HCT116 (cell line): ENCODE measurements around the gene CTNNA2. TPM values are rescaled to one million over a fixed set of nuclear protein-coding genes. Genes with fewer than 3 reads are reported as not detected.

Source experiments
- ATAC-seq: fragments of 200-7000 bp; cut with Tn5 transposase; 2 replicates; pipeline ENCODE4 v1.9.1; 2020; ENCODE audit warnings: mild to moderate bottlenecking, moderate library complexity
- BruUV-seq: library from RNA; stranded (reverse); fragments of 400-500 nt; replicated peaks from 2 replicates; lab custom pipeline; 2021; lab: Mats Ljungman, UMichigan
- CTCF ChIA-PET: fragments of 300-600 bp; sonication (Branson Sonifier 250); formaldehyde crosslinking; loops from one replicate; lab custom pipeline; 2021; ENCODE audit warnings: antibody characterized with exemption; lab: Charles Lee
- POLR2A ChIA-PET: fragments of 300-600, 350-600 bp; sonication (Branson Sonifier 250); formaldehyde crosslinking; loops from one replicate; lab custom pipeline; 2021; ENCODE audit warnings: antibody characterized with exemption; lab: Charles Lee
- RAD21 ChIA-PET, 2 experiments: fragments of 300-600 bp; sonication (Branson Sonifier 250); formaldehyde crosslinking; loops; one replicate each; lab custom pipeline; 2023; ENCODE audit warnings: low total read pairs in 2 of 2; ENCODE audit not compliant: uncharacterized antibody in 2 of 2, unreplicated experiment in 2 of 2, low non-redundant PET in 1 of 2; lab: Charles Lee
- DNase-seq: peaks from one replicate; pipeline ENCODE4 v3.0.0-alpha.2; 2010; ENCODE audit warnings: low read depth, low spot score
- H2AFZ ChIP-seq: fragments of 200-600 bp; shearing (Covaris generic), sonication (generic); 2 replicates; pipeline ENCODE4 v1.6.1; 2017; ENCODE audit warnings: low read depth, mixed run types, mixed read lengths, antibody characterized with exemption, low read length; ENCODE audit not compliant: poor library complexity, severe bottlenecking
- H3K27ac ChIP-seq: 2 replicates; pipeline ENCODE4 v1.5.1; 2012; ENCODE audit warnings: low read depth, low read length
- H3K27me3 ChIP-seq: fragments of 200-600 bp; sonication (generic); 2 replicates; pipeline ENCODE4 v1.6.1; 2016; ENCODE audit warnings: mixed run types, low read length, mixed read lengths; ENCODE audit not compliant: insufficient read depth
- H3K36me3 ChIP-seq, 2 experiments: fragments of 200-500 bp in 1 of 2; fragments of 200-600 bp in 1 of 2; sonication (Bioruptor generic) in 1 of 2; sonication (generic) in 1 of 2; 2 replicates each; pipeline versions ENCODE4 v1.5.1 to v1.6.1; 2014 to 2016; ENCODE audit warnings: low read length in 2 of 2, inconsistent platforms in 1 of 2, mixed read lengths in 1 of 2, mixed run types in 1 of 2; ENCODE audit not compliant: insufficient read depth in 2 of 2, control insufficient read depth in 1 of 2
- H3K4me1 ChIP-seq, 2 experiments: fragments of 200-600 bp in 1 of 2; sonication (generic) in 1 of 2; 2 replicates each; pipeline versions ENCODE4 v1.5.1 to v1.6.1; 2012 to 2017; ENCODE audit warnings: low read length in 2 of 2, inconsistent platforms in 1 of 2, mild to moderate bottlenecking in 1 of 2, mixed read lengths in 1 of 2, mixed run types in 1 of 2, moderate library complexity in 1 of 2; ENCODE audit not compliant: insufficient read depth in 2 of 2, control insufficient read depth in 1 of 2
- H3K4me2 ChIP-seq: fragments of 200-600 bp; sonication (generic); 2 replicates; pipeline ENCODE4 v1.6.1; 2017; ENCODE audit warnings: mixed run types, low read length, mixed read lengths
- H3K4me3 ChIP-seq, 2 experiments: fragments of 200-600 bp in 1 of 2; sonication (generic) in 1 of 2; replicated peaks in 1 of 2; 2 replicates each; pipeline ENCODE4 v1.5.1; 2011 to 2016; ENCODE audit warnings: low read length in 2 of 2, control low read depth in 1 of 2, low read depth in 1 of 2, mild to moderate bottlenecking in 1 of 2, mixed read lengths in 1 of 2, mixed run types in 1 of 2
- H3K79me2 ChIP-seq: fragments of 200-600 bp; sonication (generic); 2 replicates; pipeline ENCODE4 v1.6.1; 2017; ENCODE audit warnings: mild to moderate bottlenecking, mixed run types, low read length, moderate library complexity, mixed read lengths; ENCODE audit not compliant: insufficient read depth
- H3K9ac ChIP-seq: fragments of 200-600 bp; sonication (generic); 2 replicates; pipeline ENCODE4 v1.6.1; 2016; ENCODE audit warnings: low read length, mixed read lengths
- H3K9me2 ChIP-seq: fragments of 200-600 bp; sonication (generic), shearing (Covaris generic); 2 replicates; pipeline ENCODE4 v1.6.1; 2017; ENCODE audit warnings: mixed run types, mild to moderate bottlenecking, moderate library complexity; ENCODE audit not compliant: insufficient read depth
- H3K9me3 ChIP-seq, 2 experiments: fragments of 200-500 bp in 1 of 2; fragments of 200-600 bp in 1 of 2; sonication (Bioruptor generic) in 1 of 2; sonication (generic) in 1 of 2; 2 replicates each; pipeline ENCODE4 v1.6.1; 2014 to 2017; ENCODE audit warnings: low read length in 2 of 2, mixed read lengths in 2 of 2, inconsistent platforms in 1 of 2, low read depth in 1 of 2, mild to moderate bottlenecking in 1 of 2, mixed run types in 1 of 2, moderate library complexity in 1 of 2; ENCODE audit not compliant: control insufficient read depth in 1 of 2, insufficient read depth in 1 of 2
- H4K20me1 ChIP-seq: fragments of 200-600 bp; sonication (generic), shearing (Covaris generic); 2 replicates; pipeline ENCODE4 v1.6.1; 2017; ENCODE audit warnings: mixed run types, mild to moderate bottlenecking, moderate library complexity; ENCODE audit not compliant: insufficient read depth
- CBX3 ChIP-seq: IDR thresholded peaks from 2 replicates; pipeline ENCODE4 v1.6.1; 2012; ENCODE audit warnings: low read depth
- CEBPB ChIP-seq: IDR thresholded peaks from 2 replicates; pipeline ENCODE4 v1.6.1; 2012; ENCODE audit warnings: low read depth
- EZH2 ChIP-seq: fragments of 200-600 bp; sonication (generic); IDR thresholded peaks from 2 replicates; pipeline ENCODE4 v1.6.1; 2017; ENCODE audit warnings: antibody characterized with exemption, mixed run types
- EZH2phosphoT487 ChIP-seq: fragments of 200-600 bp; IDR thresholded peaks from 2 replicates; pipeline ENCODE4 v1.6.1; 2018; ENCODE audit warnings: antibody characterized with exemption, borderline replicate concordance
- FOSL1 ChIP-seq: IDR thresholded peaks from 2 replicates; pipeline ENCODE4 v1.6.1; 2012; ENCODE audit warnings: low read depth
- JUND ChIP-seq: IDR thresholded peaks from 2 replicates; pipeline ENCODE4 v1.6.1; 2012
- POLR2A ChIP-seq: IDR thresholded peaks from 2 replicates; pipeline ENCODE4 v1.7.0; 2011; ENCODE audit warnings: borderline replicate concordance; ENCODE audit not compliant: insufficient read depth, insufficient read length; ENCODE audit errors: extremely low read depth
- POLR2AphosphoS5 ChIP-seq: IDR thresholded peaks from 2 replicates; pipeline ENCODE4 v1.6.1; 2011; ENCODE audit warnings: mild to moderate bottlenecking, low read depth, low read length, moderate library complexity
- RAD21 ChIP-seq: IDR thresholded peaks from 2 replicates; pipeline ENCODE4 v1.6.1; 2012; ENCODE audit warnings: low read depth, mild to moderate bottlenecking
- SIN3A ChIP-seq: IDR thresholded peaks from 2 replicates; pipeline ENCODE4 v1.6.1; 2012; ENCODE audit warnings: low read depth
- SP1 ChIP-seq: IDR thresholded peaks from 2 replicates; pipeline ENCODE4 v1.6.1; 2012; ENCODE audit warnings: low read depth
- SRF ChIP-seq: IDR thresholded peaks from 2 replicates; pipeline ENCODE4 v1.6.1; 2012; ENCODE audit warnings: low read depth
- YY1 ChIP-seq: IDR thresholded peaks from 2 replicates; pipeline ENCODE4 v1.6.1; 2011; ENCODE audit warnings: low read length, low read depth, moderate library complexity, mild to moderate bottlenecking; ENCODE audit not compliant: insufficient replicate concordance; ENCODE audit errors: extremely low read depth
- ZNF274 ChIP-seq: fragments of 200-500 bp; sonication (Bioruptor generic); IDR thresholded peaks from 2 replicates; pipeline ENCODE4 v1.6.1; 2014; ENCODE audit warnings: mild to moderate bottlenecking, low read depth, low read length, inconsistent platforms
- intact Hi-C: fragments of 100-400 bp; cut with micrococcal nuclease; formaldehyde crosslinking; loops from 2 replicates; pipeline ENCODE4 v1.10.0; 2022
- total RNA-seq: library from RNA; stranded (reverse); gene quantifications from one replicate; pipeline ENCODE4 v1.2.1, GENCODE V29; 2021; ENCODE audit not compliant: unreplicated experiment
- TF ChIP-seq, protein P1 (sequence below): IDR thresholded peaks from 2 replicates; pipeline ENCODE4 v1.6.1; 2012; ENCODE audit warnings: low read depth
- TF ChIP-seq, protein P2 (sequence below), 3 experiments: fragments of 200-600 bp in 1 of 3; sonication (generic) in 1 of 3; IDR thresholded peaks in 2 of 3; conservative IDR thresholded peaks in 1 of 3; 2 replicates each; pipeline ENCODE4 v1.5.1; 2012 to 2017; ENCODE audit warnings: low read depth in 2 of 3, low read length in 2 of 3, antibody characterized with exemption in 1 of 3, borderline replicate concordance in 1 of 3, control low read depth in 1 of 3, mild to moderate bottlenecking in 1 of 3, mixed read lengths in 1 of 3, mixed run types in 1 of 3, moderate library complexity in 1 of 3; ENCODE audit not compliant: insufficient read depth in 1 of 3
- TF ChIP-seq, protein P3 (sequence below): IDR thresholded peaks from 2 replicates; pipeline ENCODE4 v1.6.1; 2012
- TF ChIP-seq, protein P4 (sequence below): IDR thresholded peaks from 2 replicates; pipeline ENCODE4 v1.6.1; 2011; ENCODE audit warnings: mild to moderate bottlenecking, low read length, moderate library complexity; ENCODE audit not compliant: insufficient replicate concordance; ENCODE audit errors: extremely low read depth

The CTNNA2 gene
- total RNA-seq, 1 experiment from 2014 or later: not detected

DNA sequence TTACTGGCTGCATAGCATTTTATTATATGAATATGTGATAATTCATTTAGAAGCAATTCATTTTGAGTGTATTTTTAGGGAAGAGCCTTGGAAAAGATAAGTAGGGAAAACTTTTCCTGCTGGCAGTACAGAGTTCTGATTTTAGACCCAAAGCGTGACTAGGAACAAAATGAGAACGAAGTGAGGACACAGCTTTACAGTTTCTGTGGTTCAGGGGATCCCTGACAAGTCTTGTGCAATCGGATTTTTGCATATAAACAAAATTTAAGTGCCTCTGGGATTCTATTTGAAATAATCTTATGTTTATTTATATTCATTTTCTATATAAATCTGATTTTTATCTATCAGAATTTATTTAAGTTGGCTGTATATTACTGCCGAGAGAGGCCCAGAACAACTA lies 402.6 kb downstream of the CTNNA2 start (continued):
- TF ChIP-seq, protein P1, sequence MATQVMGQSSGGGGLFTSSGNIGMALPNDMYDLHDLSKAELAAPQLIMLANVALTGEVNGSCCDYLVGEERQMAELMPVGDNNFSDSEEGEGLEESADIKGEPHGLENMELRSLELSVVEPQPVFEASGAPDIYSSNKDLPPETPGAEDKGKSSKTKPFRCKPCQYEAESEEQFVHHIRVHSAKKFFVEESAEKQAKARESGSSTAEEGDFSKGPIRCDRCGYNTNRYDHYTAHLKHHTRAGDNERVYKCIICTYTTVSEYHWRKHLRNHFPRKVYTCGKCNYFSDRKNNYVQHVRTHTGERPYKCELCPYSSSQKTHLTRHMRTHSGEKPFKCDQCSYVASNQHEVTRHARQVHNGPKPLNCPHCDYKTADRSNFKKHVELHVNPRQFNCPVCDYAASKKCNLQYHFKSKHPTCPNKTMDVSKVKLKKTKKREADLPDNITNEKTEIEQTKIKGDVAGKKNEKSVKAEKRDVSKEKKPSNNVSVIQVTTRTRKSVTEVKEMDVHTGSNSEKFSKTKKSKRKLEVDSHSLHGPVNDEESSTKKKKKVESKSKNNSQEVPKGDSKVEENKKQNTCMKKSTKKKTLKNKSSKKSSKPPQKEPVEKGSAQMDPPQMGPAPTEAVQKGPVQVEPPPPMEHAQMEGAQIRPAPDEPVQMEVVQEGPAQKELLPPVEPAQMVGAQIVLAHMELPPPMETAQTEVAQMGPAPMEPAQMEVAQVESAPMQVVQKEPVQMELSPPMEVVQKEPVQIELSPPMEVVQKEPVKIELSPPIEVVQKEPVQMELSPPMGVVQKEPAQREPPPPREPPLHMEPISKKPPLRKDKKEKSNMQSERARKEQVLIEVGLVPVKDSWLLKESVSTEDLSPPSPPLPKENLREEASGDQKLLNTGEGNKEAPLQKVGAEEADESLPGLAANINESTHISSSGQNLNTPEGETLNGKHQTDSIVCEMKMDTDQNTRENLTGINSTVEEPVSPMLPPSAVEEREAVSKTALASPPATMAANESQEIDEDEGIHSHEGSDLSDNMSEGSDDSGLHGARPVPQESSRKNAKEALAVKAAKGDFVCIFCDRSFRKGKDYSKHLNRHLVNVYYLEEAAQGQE: no peak
- TF ChIP-seq POLR2A: no peak
- no peak for TF ChIP-seq CBX3
- TF ChIP-seq, all 23 proteins: peak for 0

DNA sequence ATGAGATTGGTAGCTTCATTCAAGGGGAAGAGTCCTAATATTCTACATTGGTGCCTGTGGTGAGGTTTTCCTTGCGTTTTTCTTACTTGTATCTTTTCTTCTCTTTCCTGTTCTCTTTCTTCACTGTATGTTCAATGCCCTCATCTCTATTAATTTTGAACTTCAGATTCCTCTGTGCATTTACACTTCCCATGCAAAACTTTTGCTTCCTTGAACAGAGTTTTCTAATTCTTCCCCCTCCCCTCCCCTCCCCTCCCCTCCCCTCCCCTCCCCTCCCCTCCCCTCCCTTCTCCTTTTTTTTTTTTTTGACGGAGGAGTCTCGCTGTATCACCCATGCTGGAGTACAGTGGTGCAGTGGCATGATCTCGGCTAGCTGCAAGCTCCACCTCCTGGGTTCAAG lies 403.4 kb downstream of the CTNNA2 start:
- no peaks in the 10 kb centered on the region for H3K36me3 ChIP-seq
- H3K9me3 ChIP-seq: peaks cover 0 to 9% of the 10 kb centered on the region in 2 experiments; a peak in 2 of 4 replicates
- H2AFZ ChIP-seq: no peak overlapping the region
- H3K4me2 ChIP-seq: no peak overlapping the region
- RAD21 ChIA-PET: no interaction called here
- no peaks in the 10 kb centered on the region for H4K20me1 ChIP-seq
- CTCF ChIA-PET: no interaction called here
- POLR2A ChIA-PET: no interaction called here
- intact Hi-C loops: no loop called here
- no peak for DNase-seq
- no peaks in the 10 kb centered on the region for H3K4me1 ChIP-seq
- H3K27me3 ChIP-seq: no peaks in the 10 kb centered on the region
- no peak overlapping the region for H3K27ac ChIP-seq
- H3K79me2 ChIP-seq: no peaks in the 10 kb centered on the region
- no TSS peak for BruUV-seq
- no peak for ATAC-seq
- no peak overlapping the region for H3K9ac ChIP-seq
- no peak for TF ChIP-seq SP1
- TF ChIP-seq, protein P2, sequence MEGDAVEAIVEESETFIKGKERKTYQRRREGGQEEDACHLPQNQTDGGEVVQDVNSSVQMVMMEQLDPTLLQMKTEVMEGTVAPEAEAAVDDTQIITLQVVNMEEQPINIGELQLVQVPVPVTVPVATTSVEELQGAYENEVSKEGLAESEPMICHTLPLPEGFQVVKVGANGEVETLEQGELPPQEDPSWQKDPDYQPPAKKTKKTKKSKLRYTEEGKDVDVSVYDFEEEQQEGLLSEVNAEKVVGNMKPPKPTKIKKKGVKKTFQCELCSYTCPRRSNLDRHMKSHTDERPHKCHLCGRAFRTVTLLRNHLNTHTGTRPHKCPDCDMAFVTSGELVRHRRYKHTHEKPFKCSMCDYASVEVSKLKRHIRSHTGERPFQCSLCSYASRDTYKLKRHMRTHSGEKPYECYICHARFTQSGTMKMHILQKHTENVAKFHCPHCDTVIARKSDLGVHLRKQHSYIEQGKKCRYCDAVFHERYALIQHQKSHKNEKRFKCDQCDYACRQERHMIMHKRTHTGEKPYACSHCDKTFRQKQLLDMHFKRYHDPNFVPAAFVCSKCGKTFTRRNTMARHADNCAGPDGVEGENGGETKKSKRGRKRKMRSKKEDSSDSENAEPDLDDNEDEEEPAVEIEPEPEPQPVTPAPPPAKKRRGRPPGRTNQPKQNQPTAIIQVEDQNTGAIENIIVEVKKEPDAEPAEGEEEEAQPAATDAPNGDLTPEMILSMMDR (IDR thresholded peaks at IDR 0.05 in 2 of 3, conservative IDR thresholded peaks at IDR 0.05 in 1 of 3; ENCODE audit: borderline replicate concordance in 1 of 3, insufficient read depth in 1 of 3, low read depth in 2 of 3, low read length in 2 of 3): no peak
- TF ChIP-seq EZH2phosphoT487: no peak
- no peak for TF ChIP-seq POLR2AphosphoS5
- no peak for TF ChIP-seq ZNF274
- TF ChIP-seq, protein P3, sequence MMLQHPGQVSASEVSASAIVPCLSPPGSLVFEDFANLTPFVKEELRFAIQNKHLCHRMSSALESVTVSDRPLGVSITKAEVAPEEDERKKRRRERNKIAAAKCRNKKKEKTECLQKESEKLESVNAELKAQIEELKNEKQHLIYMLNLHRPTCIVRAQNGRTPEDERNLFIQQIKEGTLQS: no peak
- no peak for TF ChIP-seq JUND
- no peak for TF ChIP-seq CEBPB
- no peak for TF ChIP-seq FOSL1
- no peak for TF ChIP-seq RAD21
- TF ChIP-seq POLR2A: no peak
- TF ChIP-seq, protein P4, sequence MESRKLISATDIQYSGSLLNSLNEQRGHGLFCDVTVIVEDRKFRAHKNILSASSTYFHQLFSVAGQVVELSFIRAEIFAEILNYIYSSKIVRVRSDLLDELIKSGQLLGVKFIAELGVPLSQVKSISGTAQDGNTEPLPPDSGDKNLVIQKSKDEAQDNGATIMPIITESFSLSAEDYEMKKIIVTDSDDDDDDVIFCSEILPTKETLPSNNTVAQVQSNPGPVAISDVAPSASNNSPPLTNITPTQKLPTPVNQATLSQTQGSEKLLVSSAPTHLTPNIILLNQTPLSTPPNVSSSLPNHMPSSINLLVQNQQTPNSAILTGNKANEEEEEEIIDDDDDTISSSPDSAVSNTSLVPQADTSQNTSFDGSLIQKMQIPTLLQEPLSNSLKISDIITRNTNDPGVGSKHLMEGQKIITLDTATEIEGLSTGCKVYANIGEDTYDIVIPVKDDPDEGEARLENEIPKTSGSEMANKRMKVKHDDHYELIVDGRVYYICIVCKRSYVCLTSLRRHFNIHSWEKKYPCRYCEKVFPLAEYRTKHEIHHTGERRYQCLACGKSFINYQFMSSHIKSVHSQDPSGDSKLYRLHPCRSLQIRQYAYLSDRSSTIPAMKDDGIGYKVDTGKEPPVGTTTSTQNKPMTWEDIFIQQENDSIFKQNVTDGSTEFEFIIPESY: no peak
- no peak for TF ChIP-seq SRF
- no peak for TF ChIP-seq EZH2
- TF ChIP-seq SIN3A: no peak
- no peak for TF ChIP-seq YY1
- H3K4me3 ChIP-seq: no peak overlapping the region
- H3K9me2 ChIP-seq: no peaks in the 10 kb centered on the region
